Esophagus (tissue), 2 donors: ENCODE results near the gene RGS3. TPM values are rescaled to one million over a fixed set of nuclear protein-coding genes. Genes with fewer than 3 reads are reported as not detected.

Experiments
- H3K27ac ChIP-seq, 2 donors: one replicate each; pipeline ENCODE4 v1.5.1; 2013; ENCODE audit warnings: low read depth in 2 of 2, mild to moderate bottlenecking in 2 of 2, inconsistent platforms in 1 of 2, low read length in 1 of 2, moderate library complexity in 1 of 2
- H3K27me3 ChIP-seq, 2 donors: one replicate each; pipeline ENCODE4 v1.6.1; 2013; ENCODE audit warnings: low read length in 2 of 2, control low read depth in 1 of 2, mild to moderate bottlenecking in 1 of 2; ENCODE audit not compliant: insufficient read depth in 2 of 2, control insufficient read depth in 1 of 2
- H3K36me3 ChIP-seq, 2 donors: one replicate each; pipeline ENCODE4 v1.6.1; 2013; ENCODE audit warnings: low read length in 1 of 2; ENCODE audit not compliant: control insufficient read depth in 2 of 2, insufficient read depth in 2 of 2
- H3K4me1 ChIP-seq, 2 donors: one replicate each; pipeline ENCODE4 v1.6.1; 2013; ENCODE audit warnings: low read length in 1 of 2; ENCODE audit not compliant: control insufficient read depth in 2 of 2, insufficient read depth in 2 of 2
- H3K4me3 ChIP-seq, 2 donors: one replicate each; pipeline ENCODE4 v1.5.1; 2013; ENCODE audit warnings: low read length in 2 of 2, mild to moderate bottlenecking in 2 of 2, low read depth in 1 of 2, moderate library complexity in 1 of 2
- H3K9me3 ChIP-seq, 2 donors: one replicate each; pipeline ENCODE4 v1.6.1; 2013; ENCODE audit warnings: mild to moderate bottlenecking in 2 of 2, low read depth in 1 of 2, low read length in 1 of 2, moderate library complexity in 1 of 2; ENCODE audit not compliant: control insufficient read depth in 2 of 2, insufficient read depth in 1 of 2
- WGBS, 2 donors: extraction: QIAGEN DNeasy Blood & Tissue Kit; methylation state at CpG; one replicate each; pipeline ENCODE4 v1.1.7; 2013; 5-methylcytosine and 5-hydroxymethylcytosine counted together
- polyA plus RNA-seq, 2 donors: library from polyadenylated mRNA; stranded (reverse); fragments of 200-250 nt; gene quantifications; one replicate each; pipeline ENCODE4 v1.2.3, GENCODE V29; 2013
- donor health status: healthy with polysubstance abuse.
- donor health status: Bipolar disorder and iron deficiency.

RGS3 gene
- polyA plus RNA-seq, 2 donors: 9.1 to 10.2 TPM

GRCh38 chr9:113597390-113598241 is 134.1 kb downstream of the RGS3 start:
- Histone ChIP-seq H3K4me1 (peaks cover 5 to 11% of the 10 kb centered on the region in 2 donors), H3K4me3 (no peak overlapping the region), H3K9me3 (no peaks in the 10 kb centered on the region), H3K36me3 (peaks cover 0 to 16% of the 10 kb centered on the region in 2 donors), H3K27ac (no peak overlapping the region), H3K27me3 (no peaks in the 10 kb centered on the region)
- 75 to 79% methylated on average over 14 of the region's 14 CpGs for WGBS, 2 donors

DNA sequence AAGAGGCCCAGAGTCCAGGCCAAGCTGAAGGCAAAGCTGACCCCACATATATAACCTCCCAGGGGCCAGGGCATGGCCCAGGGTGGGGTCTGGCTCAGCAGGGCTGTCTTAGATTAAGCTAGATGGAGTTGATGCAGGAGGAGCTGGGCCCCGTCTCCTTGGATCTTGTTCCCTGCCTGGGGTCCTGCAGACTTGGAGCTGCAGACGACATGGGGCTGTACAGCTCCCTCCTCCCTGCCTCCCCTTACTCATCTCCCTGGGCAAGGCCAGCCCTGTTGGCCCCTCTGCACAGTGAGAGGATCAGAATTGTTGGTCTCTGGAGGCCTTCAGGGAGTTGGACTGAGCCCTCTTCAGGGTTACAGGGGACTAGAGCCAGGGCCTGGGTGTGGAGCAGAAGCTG is 134.9 kb downstream of the RGS3 start:
- WGBS, 2 donors: 77 to 84% methylated on average over 2 of the region's 2 CpGs
- Histone ChIP-seq H3K27ac (no peak overlapping the region), H3K4me1 (peaks cover 5 to 14% of the 10 kb centered on the region in 2 donors)

DNA sequence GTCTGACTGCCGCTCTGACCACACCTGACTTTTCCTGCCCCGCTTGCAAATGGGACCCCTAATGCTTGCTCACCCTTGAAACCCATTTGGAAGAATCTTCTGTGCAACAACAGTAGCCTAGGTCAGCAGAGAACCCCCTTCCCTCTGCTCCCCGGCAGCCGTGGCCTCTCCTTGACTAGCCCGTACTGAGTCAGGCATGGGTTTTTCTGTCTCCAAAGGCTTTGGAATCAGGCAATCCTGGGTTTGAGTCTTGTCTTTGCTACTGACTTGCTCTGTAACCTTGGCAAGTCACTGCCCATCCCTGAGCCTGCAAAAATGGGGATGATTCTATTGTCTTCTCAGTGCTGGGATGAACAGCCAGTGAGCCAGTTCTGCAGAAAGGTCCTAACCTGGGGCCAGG is 135.4 kb downstream of the RGS3 start:
- H3K9me3 ChIP-seq: no peaks in the 10 kb centered on the region
- WGBS, 2 donors: 79 to 86% methylated on average over 5 of the region's 5 CpGs
- no peak overlapping the region for H3K4me3 ChIP-seq
- H3K4me1 ChIP-seq: peaks cover 5 to 11% of the 10 kb centered on the region in 2 donors
- no peaks in the 10 kb centered on the region for H3K27me3 ChIP-seq
- H3K27ac ChIP-seq: no peak overlapping the region
- H3K36me3 ChIP-seq: peaks cover 0 to 16% of the 10 kb centered on the region in 2 donors

More for the DNA sequence above, 134.9 kb downstream of the RGS3 start:
- Histone ChIP-seq H3K27me3 (no peaks in the 10 kb centered on the region), H3K9me3 (no peaks in the 10 kb centered on the region), H3K4me3 (no peak overlapping the region), H3K36me3 (peaks cover 0 to 16% of the 10 kb centered on the region in 2 donors)

- WGBS, 2 donors: 73 to 84% methylated on average over 5 of the region's 5 CpGs
- H3K4me3 ChIP-seq: no peak overlapping the region
- H3K27me3 ChIP-seq: no peaks in the 10 kb centered on the region
- no peak overlapping the region for H3K27ac ChIP-seq
- H3K9me3 ChIP-seq: no peaks in the 10 kb centered on the region
- H3K4me1 ChIP-seq: peaks cover 0 to 11% of the 10 kb centered on the region in 2 donors
- peaks cover 0 to 16% of the 10 kb centered on the region in 2 donors for H3K36me3 ChIP-seq
These were observed 136.1 kb downstream of the RGS3 start for GRCh38 chr9:113599646-113600022.

GRCh38 chr9:113600023-113600823 is 136.7 kb downstream of the RGS3 start:
- no peak overlapping the region for H3K4me3 ChIP-seq
- peaks cover 0 to 11% of the 10 kb centered on the region in 2 donors for H3K4me1 ChIP-seq
- H3K27me3 ChIP-seq: no peaks in the 10 kb centered on the region
- 76 to 83% methylated on average over 12 of the region's 12 CpGs for WGBS, 2 donors
- H3K27ac ChIP-seq: no peak overlapping the region
- no peaks in the 10 kb centered on the region for H3K9me3 ChIP-seq
- H3K36me3 ChIP-seq: peaks cover 0 to 16% of the 10 kb centered on the region in 2 donors

- WGBS, 2 donors: 66 to 79% methylated on average over 5 of the region's 5 CpGs
- Histone ChIP-seq H3K9me3 (no peaks in the 10 kb centered on the region), H3K4me3 (no peak overlapping the region), H3K27me3 (no peaks in the 10 kb centered on the region), H3K4me1 (peaks cover 0 to 11% of the 10 kb centered on the region in 2 donors), H3K27ac (no peak overlapping the region), H3K36me3 (peaks cover 0 to 13% of the 10 kb centered on the region in 2 donors)
These were observed 137.5 kb downstream of the RGS3 start for GRCh38 chr9:113600871-113601614.

GRCh38 chr9:113601656-113602055 is 138.1 kb downstream of the RGS3 start:
- Histone ChIP-seq H3K36me3 (peaks cover 0 to 9% of the 10 kb centered on the region in 2 donors), H3K27me3 (no peaks in the 10 kb centered on the region), H3K9me3 (no peaks in the 10 kb centered on the region), H3K4me1 (peaks cover 0 to 11% of the 10 kb centered on the region in 2 donors), H3K27ac (no peak overlapping the region), H3K4me3 (no peak overlapping the region)
- 53 to 62% methylated on average over 5 of the region's 5 CpGs for WGBS, 2 donors

GRCh38 chr9:113602126-113603047 is 138.9 kb downstream of the RGS3 start:
- H3K4me1 ChIP-seq: peaks cover 0 to 11% of the 10 kb centered on the region in 2 donors
- H3K27ac ChIP-seq: peak overlapping the region in 1 of 2 donors; percentile 17
- no peaks in the 10 kb centered on the region for H3K9me3 ChIP-seq
- H3K27me3 ChIP-seq: no peaks in the 10 kb centered on the region
- no peak overlapping the region for H3K4me3 ChIP-seq
- 27 to 38% methylated on average over 16 to 17 of the region's 17 CpGs for WGBS, 2 donors
- H3K36me3 ChIP-seq: peaks cover 0 to 5% of the 10 kb centered on the region in 2 donors
